Osteoblast (primary cell): ENCODE results near the gene TMEM204. TPM values are rescaled to one million over a fixed set of nuclear protein-coding genes. Genes with fewer than 3 reads are reported as not detected.

Source experiments
- DNase-seq: peaks from one replicate; pipeline ENCODE4 v3.0.0; 2011; ENCODE audit warnings: low spot score, mixed read lengths; ENCODE audit not compliant: insufficient read length; ENCODE audit errors: missing footprints
- H2AFZ ChIP-seq: 2 replicates; pipeline ENCODE4 v1.6.0; 2011; ENCODE audit warnings: mild to moderate bottlenecking, low read length
- H3K27ac ChIP-seq: 2 replicates; pipeline ENCODE4 v1.5.1; 2011; ENCODE audit warnings: mild to moderate bottlenecking, low read depth, low read length, moderate library complexity
- H3K27me3 ChIP-seq: 2 replicates; pipeline ENCODE4 v1.6.0; 2012; ENCODE audit warnings: mild to moderate bottlenecking, control low read depth, inconsistent platforms, low read length, moderate library complexity; ENCODE audit not compliant: insufficient read depth
- H3K36me3 ChIP-seq: 2 replicates; pipeline ENCODE4 v1.5.1; 2011; ENCODE audit warnings: mild to moderate bottlenecking, low read length, control low read depth, moderate library complexity; ENCODE audit not compliant: insufficient read depth
- H3K4me1 ChIP-seq: 2 replicates; pipeline ENCODE4 v1.5.1; 2011; ENCODE audit warnings: mild to moderate bottlenecking, low read length, control low read depth, moderate library complexity; ENCODE audit not compliant: insufficient read depth
- H3K4me2 ChIP-seq: 2 replicates; pipeline ENCODE4 v1.6.0; 2011; ENCODE audit warnings: mild to moderate bottlenecking, low read length; ENCODE audit not compliant: insufficient read depth
- H3K4me3 ChIP-seq: fragments of 200-600 bp; sonication (generic); 3 replicates; pipeline ENCODE4 v1.5.1; 2012; ENCODE audit warnings: mild to moderate bottlenecking, low read length, inconsistent platforms; ENCODE audit not compliant: insufficient read depth
- H3K79me2 ChIP-seq: 2 replicates; pipeline ENCODE4 v1.6.0; 2012; ENCODE audit warnings: mild to moderate bottlenecking, low read length, control low read depth, inconsistent platforms; ENCODE audit not compliant: insufficient read depth
- H3K9me3 ChIP-seq: 2 replicates; pipeline ENCODE4 v1.5.1; 2011; ENCODE audit warnings: low read depth, low read length, control low read depth
- H4K20me1 ChIP-seq: 2 replicates; pipeline ENCODE4 v1.6.0; 2012; ENCODE audit warnings: mild to moderate bottlenecking, low read length, control low read depth; ENCODE audit not compliant: insufficient read depth
- total RNA-seq: library from RNA; depleted of rRNA; stranded (reverse); fragments of >200 nt; gene quantifications from 2 replicates; pipeline ENCODE4 v1.2.3, GENCODE V29; 2012
- TF ChIP-seq, protein P1 (sequence below): IDR thresholded peaks from 2 replicates; pipeline ENCODE4 v1.5.1; 2011; ENCODE audit warnings: mild to moderate bottlenecking, low read depth, low read length, moderate library complexity; ENCODE audit errors: extremely low read depth

The TMEM204 gene
- total RNA-seq, 1 donor = 8.3 TPM

DNA sequence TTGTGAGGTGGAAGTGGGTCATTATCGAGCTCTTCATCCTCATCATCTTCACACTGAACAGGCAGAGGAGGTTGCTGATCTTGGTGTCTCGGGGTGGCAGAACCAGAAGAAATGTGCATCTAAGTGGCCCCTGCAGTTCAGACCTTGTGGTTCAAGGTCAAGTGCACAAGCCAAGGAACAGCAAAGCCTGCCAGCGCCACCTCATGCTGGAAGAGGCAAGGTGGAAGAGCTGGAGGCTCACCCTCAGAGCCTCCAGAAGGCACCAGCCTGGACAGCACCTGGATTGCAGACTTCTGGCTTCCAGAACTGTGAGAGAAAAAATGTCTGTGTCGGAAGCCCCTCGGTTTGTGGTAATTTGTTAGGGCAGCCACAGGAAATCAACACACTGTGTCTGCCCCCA lies 45.7 kb downstream of the TMEM204 start:
- no peak overlapping the region for H2AFZ ChIP-seq

DNA sequence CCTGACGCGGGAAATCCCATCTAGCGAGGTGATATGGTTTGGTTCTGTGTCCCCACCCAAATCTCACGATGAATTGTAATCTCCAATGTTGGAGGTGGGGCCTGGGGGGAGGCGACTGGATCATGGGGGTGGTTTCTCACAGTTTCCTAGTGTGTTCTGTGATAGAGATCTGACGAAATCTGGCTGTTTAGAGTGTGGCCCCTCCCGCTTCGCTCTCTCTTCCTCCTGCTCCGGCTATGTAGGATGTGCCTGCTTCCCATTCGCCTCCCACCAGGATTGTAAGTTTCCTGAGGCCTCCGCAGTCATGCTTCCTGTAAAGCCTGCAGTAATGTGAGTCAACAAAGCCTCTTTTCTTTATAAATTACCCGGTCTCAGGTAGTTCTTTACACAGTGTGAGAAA lies 46.8 kb downstream of the TMEM204 start:
- Histone ChIP-seq H3K36me3 (peaks cover 16% of the 10 kb centered on the region), H3K4me1 (no peaks in the 10 kb centered on the region), H3K4me2 (no peak overlapping the region), H3K9me3 (no peaks in the 10 kb centered on the region), H2AFZ (no peak overlapping the region), H3K27me3 (no peaks in the 10 kb centered on the region), H3K4me3 (no peak overlapping the region), H3K27ac (no peak overlapping the region), H3K79me2 (no peaks in the 10 kb centered on the region), H4K20me1 (no peaks in the 10 kb centered on the region)
- no peak for DNase-seq
- TF ChIP-seq, protein P1, sequence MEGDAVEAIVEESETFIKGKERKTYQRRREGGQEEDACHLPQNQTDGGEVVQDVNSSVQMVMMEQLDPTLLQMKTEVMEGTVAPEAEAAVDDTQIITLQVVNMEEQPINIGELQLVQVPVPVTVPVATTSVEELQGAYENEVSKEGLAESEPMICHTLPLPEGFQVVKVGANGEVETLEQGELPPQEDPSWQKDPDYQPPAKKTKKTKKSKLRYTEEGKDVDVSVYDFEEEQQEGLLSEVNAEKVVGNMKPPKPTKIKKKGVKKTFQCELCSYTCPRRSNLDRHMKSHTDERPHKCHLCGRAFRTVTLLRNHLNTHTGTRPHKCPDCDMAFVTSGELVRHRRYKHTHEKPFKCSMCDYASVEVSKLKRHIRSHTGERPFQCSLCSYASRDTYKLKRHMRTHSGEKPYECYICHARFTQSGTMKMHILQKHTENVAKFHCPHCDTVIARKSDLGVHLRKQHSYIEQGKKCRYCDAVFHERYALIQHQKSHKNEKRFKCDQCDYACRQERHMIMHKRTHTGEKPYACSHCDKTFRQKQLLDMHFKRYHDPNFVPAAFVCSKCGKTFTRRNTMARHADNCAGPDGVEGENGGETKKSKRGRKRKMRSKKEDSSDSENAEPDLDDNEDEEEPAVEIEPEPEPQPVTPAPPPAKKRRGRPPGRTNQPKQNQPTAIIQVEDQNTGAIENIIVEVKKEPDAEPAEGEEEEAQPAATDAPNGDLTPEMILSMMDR = no peak

More for the DNA sequence above, 45.7 kb downstream of the TMEM204 start:
- TF ChIP-seq, protein P1 = no peak
- no peaks in the 10 kb centered on the region for H4K20me1 ChIP-seq
- H3K4me2 ChIP-seq = no peak overlapping the region
- no peaks in the 10 kb centered on the region for H3K27me3 ChIP-seq
- no peaks in the 10 kb centered on the region for H3K4me1 ChIP-seq
- no peak for DNase-seq
- peaks cover 13% of the 10 kb centered on the region for H3K36me3 ChIP-seq
- H3K27ac ChIP-seq = no peak overlapping the region
- H3K9me3 ChIP-seq = no peaks in the 10 kb centered on the region
- no peaks in the 10 kb centered on the region for H3K79me2 ChIP-seq
- no peak overlapping the region for H3K4me3 ChIP-seq

DNA sequence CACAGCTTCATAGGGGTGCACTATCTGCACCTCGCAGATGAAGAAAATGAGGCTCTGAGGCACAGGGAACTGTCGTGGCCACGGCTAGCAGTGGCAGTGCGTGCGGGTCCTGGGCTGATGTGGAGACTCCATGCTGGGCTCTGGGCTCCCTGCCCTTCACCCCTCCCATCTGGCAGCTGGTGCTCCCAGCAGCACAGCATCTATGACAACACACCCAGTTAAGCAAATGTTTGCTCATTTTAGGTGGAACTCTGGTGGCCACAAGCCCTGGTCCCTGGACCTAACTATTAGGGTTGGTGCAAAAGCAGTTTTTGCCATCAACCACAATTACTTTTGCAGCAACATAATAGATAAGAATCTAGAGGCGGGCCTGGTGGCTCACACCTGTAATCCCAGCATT lies 47.5 kb downstream of the TMEM204 start:
- Histone ChIP-seq H3K36me3 (peaks cover 18% of the 10 kb centered on the region), H3K79me2 (no peaks in the 10 kb centered on the region), H3K27me3 (no peaks in the 10 kb centered on the region), H3K27ac (no peak overlapping the region), H3K9me3 (no peaks in the 10 kb centered on the region), H3K4me2 (no peak overlapping the region), H3K4me1 (no peaks in the 10 kb centered on the region), H2AFZ (no peak overlapping the region), H4K20me1 (no peaks in the 10 kb centered on the region), H3K4me3 (no peak overlapping the region)
- TF ChIP-seq, protein P1 = no peak
- DNase-seq = peak; percentile 29

DNA sequence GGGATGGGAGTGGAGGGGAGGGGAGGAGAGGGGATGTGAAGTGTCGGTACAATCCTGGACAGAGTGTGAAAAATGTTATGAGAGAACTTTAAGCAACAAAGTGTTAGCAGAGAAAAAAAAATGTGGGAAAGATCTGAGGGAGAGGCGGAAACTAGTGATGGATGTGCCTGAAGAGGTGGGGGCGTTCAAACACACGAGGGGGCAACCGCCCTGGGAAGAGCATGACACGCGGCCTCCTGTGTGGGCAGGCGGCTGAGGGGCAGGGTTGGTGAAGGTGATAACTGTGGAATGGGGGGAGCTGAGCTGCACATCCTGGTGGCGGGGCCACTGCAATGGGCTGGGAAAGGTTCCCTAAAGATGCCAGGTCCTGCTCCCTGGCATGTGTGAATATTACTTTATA lies 48.3 kb downstream of the TMEM204 start:
- Histone ChIP-seq H3K9me3 (no peaks in the 10 kb centered on the region), H3K36me3 (peaks cover 18% of the 10 kb centered on the region), H3K27ac (no peak overlapping the region), H2AFZ (no peak overlapping the region), H4K20me1 (no peaks in the 10 kb centered on the region), H3K4me3 (no peak overlapping the region), H3K4me1 (no peaks in the 10 kb centered on the region), H3K4me2 (no peak overlapping the region), H3K27me3 (no peaks in the 10 kb centered on the region), H3K79me2 (no peaks in the 10 kb centered on the region)
- TF ChIP-seq, protein P1 = no peak
- DNase-seq = peak; percentile 17
